Hematopoietic multipotent progenitor cell (in vitro differentiated cells): Measurements from ENCODE around the gene PAX2. TPM values are rescaled to one million over a fixed set of nuclear protein-coding genes. Genes with fewer than 3 reads are reported as not detected.

Experiments used
- DNase-seq, 3 donors: peaks; one replicate each; pipeline ENCODE4 v3.0.0-alpha.2; 2011 to 2015; ENCODE audit warnings: low read depth in 2 of 3, low spot score in 2 of 3
- total RNA-seq: library from RNA; depleted of rRNA; stranded (reverse); fragments of >200 nt; gene quantifications from one replicate; pipeline ENCODE4 v1.2.3, GENCODE V29; 2012

The PAX2 gene
- total RNA-seq, 1 donor, result not detected

- no peak for DNase-seq
These were observed 65.9 kb downstream of the PAX2 start for GRCh38 chr10:100811261-100811660.

- DNase-seq, result no peak
These were observed 66.7 kb downstream of the PAX2 start for GRCh38 chr10:100811752-100812750.

DNA sequence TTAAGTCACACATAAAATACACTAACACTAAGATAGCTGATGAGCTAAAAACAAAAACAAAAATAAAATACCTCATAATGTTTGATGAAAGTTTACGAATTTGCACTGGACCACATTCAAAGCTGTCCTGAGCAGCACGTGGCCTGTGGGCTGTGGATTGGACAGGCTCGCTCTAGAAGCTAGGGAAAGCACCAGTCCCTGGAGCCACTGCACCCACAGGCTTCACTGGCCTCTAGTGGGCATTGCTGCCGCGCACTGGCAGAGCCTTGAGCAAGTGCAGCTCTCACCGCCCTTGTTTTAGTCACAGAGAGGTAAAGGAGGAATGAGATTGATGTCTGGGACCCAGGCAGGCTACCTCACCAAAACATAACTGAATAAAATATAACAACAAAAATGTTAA lies 67.6 kb downstream of the PAX2 start:
- no peak for DNase-seq

DNA sequence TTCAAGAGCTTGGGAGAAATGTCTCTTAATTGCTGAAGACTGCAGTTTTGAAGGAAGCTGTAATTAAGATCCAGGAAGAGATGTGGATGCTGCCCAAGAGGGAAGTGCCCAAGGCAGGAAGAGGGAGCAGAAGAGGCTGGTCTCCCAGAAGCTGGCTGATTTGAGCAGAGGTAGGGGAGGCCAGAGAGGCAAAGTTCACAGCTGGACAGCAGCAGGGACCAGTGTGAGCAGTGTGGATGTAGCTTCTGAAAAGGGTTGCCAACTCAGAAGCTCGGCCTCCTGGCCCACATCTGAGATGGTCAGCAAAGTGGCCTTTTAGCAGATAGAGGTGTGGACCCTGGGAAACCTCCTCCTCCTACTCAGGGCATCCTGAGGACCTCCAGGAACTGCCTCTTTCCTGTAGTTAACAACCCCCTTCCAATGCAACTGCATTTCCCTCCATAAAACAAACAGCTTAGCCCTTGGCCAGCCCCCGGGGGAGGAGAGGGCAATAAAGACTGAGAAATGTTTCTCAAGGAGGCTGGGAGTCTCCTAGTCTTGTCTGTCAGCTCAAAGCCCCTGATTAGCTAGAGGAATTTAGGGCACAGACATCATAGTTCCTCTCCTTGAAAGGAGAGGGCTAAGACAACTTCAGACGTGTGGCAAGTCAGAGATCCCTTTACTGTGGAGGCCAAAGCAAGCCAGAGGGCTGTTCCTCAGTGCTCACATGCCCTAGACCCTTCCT lies 69.5 kb downstream of the PAX2 start:
- no peak for DNase-seq

DNA sequence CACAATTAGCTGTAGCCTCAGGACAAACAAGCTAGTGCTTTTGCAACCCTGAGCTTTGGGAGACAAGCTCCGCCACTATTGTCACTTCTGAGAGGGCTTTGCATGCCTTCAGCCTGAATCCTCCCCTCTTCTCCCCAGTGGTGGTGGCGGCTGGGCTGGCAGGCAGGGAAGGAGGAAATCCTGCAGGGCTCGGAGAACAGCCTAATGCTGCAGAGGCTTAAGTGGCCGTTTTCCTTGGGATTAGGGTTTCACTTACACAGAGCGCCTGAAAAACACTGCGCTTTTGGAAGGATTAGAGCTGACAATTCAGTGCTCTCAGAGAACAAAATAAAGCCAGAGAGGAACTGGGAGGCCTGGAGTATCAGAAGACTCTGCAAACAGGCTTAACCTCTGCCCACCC lies 71.3 kb downstream of the PAX2 start:
- no peak for DNase-seq

DNA sequence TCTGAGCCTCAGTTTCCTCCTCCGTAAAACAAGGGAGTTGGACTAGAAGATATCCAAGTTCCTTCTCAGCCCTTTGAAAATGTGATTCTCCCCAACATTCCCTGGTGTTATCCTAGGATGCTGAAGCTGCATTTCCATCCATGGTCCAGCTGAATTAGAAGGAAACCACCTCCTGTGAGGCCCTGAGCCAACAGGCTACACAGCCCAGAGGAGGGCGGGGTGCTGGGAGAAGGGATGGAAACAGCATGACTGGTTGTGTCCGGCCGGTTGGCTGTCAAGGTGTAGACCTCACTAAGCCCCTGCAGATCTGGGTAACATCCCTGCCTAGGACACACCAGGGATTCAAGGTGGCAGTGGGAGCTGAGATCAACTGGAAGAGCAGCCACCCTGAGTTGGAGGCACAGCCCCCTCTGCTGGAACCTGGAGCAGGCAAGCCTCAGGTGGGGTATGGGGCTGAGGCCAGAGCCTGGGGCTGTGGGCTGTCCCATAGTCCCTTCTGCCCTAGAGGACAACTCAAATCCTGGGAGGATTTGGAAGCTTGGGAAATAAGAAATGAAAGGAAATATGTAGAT lies 72.0 kb downstream of the PAX2 start:
- DNase-seq, result no peak

- no peak for DNase-seq
These were observed 74.0 kb downstream of the PAX2 start for GRCh38 chr10:100819424-100819823.

GRCh38 chr10:100823194-100823593 lies 77.8 kb downstream of the PAX2 start:
- no peak for DNase-seq

DNA sequence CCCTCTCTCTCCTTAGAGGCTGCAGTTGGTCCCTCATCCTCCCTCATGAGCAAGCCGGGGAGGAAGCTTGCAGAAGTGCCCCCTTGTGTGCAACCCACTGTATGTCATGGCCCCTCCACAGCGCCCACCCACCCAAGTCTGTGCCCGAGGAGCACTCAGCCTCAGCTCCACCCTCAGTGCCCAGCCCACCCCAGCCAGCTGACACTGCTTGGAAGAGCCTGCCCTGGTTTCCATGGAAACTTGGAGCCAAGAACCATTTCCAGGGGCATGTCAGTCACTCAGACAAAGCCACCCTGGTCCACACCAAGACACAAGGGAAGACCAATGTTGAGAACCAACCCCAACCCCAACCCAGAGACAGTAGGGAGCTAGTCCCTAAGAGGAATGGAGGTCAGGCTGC lies 79.5 kb downstream of the PAX2 start:
- DNase-seq, result no peak

DNA sequence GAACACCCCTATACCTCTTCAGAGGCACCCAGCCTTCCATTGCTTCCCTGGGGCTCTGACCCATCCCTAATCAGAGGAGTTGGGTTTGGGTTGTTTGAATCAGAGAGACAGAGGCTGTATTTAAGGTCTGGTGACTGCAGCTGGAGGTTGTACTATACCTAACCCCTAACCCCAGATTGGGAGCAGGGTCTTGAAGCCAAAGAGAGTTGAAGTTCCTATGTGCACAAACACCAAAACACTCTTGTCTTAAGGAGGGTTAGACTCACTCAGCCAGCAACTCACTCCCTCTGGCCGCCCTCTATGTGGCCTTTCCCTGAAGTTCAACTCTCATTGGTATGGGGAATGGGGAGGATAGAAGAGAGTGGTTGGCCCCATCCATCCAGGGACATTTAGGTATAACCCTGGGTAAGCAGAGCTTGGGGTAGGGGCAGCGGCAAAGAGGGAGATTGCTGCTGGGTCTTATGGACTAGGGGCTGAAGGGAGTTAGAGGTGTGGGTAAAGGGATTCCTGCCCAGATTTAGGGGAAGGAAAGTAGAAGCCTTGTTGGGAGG lies 80.0 kb downstream of the PAX2 start:
- no peak for DNase-seq

- DNase-seq, result peak in 1 of 3 donors; percentile 37
These were observed 80.8 kb downstream of the PAX2 start for GRCh38 chr10:100826031-100826651.

DNA sequence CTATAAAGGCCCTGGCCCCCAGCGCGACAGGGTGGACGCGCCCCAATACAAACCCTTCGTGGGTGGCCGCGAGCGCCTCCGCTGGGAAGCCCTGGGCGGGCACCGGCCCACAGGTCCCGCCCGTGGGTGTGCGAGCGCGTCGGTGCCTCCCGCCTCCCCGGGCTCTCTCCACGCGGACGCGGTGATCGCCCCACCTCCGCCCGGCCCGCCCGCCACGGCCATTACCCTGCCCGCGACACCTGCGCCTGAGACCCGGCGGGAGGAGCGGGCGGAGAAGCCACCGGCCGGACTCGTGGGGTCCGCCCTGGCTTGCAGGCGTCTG lies 81.2 kb downstream of the PAX2 start:
- no peak for DNase-seq

DNA sequence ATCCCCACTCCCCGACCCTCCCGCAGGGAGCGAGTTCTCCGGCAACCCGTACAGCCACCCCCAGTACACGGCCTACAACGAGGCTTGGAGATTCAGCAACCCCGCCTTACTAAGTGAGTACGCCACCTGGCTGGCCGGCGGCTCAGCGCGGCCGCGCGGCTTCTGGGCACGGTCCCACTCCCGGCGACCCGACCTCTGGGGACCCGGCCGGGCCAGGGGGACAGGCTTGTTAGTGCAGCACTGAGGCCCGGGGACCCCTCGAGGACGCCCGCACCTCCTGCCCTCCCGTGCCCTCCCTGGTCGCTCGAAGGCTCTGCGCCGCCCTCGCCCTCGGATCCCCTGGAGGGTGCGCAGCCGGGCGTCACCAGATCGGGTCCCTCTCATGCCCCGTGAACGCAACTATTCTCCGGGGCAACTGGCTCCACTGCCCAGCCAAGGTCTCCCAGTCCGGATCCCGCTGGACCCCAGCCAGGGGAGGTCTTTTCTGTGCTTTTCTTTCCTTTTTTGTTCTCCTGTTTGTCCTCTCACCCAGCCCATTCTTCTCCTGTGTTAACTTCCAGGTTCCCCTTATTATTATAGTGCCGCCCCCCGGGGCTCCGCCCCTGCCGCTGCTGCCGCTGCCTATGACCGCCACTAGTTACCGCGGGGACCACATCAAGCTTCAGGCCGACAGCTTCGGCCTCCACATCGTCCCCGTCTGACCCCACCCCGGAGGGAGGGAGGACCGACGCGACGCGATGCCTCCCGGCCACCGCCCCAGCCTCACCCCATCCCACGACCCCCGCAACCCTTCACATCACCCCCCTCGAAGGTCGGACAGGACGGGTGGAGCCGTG lies 81.8 kb downstream of the PAX2 start:
- DNase-seq, result peak in 2 of 3 donors; percentile 48 to 58

DNA sequence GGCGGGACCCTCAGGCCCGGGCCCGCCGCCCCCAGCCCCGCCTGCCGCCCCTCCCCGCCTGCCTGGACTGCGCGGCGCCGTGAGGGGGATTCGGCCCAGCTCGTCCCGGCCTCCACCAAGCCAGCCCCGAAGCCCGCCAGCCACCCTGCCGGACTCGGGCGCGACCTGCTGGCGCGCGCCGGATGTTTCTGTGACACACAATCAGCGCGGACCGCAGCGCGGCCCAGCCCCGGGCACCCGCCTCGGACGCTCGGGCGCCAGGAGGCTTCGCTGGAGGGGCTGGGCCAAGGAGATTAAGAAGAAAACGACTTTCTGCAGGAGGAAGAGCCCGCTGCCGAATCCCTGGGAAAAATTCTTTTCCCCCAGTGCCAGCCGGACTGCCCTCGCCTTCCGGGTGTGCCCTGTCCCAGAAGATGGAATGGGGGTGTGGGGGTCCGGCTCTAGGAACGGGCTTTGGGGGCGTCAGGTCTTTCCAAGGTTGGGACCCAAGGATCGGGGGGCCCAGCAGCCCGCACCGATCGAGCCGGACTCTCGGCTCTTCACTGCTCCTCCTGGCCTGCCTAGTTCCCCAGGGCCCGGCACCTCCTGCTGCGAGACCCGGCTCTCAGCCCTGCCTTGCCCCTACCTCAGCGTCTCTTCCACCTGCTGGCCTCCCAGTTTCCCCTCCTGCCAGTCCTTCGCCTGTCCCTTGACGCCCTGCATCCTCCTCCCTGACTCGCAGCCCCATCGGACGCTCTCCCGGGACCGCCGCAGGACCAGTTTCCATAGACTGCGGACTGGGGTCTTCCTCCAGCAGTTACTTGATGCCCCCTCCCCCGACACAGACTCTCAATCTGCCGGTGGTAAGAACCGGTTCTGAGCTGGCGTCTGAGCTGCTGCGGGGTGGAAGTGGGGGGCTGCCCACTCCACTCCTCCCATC lies 82.7 kb downstream of the PAX2 start:
- DNase-seq, result peak in 2 of 3 donors; percentile 14 to 49

GRCh38 chr10:100828738-100829096 lies 83.3 kb downstream of the PAX2 start:
- peak in 1 of 3 donors; percentile 33 for DNase-seq

DNA sequence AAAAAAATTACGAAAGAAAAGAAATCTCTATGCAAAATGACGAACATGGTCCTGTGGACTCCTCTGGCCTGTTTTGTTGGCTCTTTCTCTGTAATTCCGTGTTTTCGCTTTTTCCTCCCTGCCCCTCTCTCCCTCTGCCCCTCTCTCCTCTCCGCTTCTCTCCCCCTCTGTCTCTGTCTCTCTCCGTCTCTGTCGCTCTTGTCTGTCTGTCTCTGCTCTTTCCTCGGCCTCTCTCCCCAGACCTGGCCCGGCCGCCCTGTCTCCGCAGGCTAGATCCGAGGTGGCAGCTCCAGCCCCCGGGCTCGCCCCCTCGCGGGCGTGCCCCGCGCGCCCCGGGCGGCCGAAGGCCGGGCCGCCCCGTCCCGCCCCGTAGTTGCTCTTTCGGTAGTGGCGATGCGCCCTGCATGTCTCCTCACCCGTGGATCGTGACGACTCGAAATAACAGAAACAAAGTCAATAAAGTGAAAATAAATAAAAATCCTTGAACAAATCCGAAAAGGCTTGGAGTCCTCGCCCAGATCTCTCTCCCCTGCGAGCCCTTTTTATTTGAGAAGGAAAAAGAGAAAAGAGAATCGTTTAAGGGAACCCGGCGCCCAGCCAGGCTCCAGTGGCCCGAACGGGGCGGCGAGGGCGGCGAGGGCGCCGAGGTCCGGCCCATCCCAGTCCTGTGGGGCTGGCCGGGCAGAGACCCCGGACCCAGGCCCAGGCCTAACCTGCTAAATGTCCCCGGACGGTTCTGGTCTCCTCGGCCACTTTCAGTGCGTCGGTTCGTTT lies 83.9 kb downstream of the PAX2 start:
- peak in 1 of 3 donors; percentile 12 for DNase-seq

- peak in 1 of 3 donors; percentile 30 for DNase-seq
These were observed 84.7 kb downstream of the PAX2 start for GRCh38 chr10:100829933-100830727.
